Measurements from ENCODE around the gene MIEF2. TPM values are rescaled to one million over a fixed set of nuclear protein-coding genes. Genes with fewer than 3 reads are reported as not detected.

Gene MIEF2
- total RNA-seq, 1 experiment from 2014 or later = 17.5 TPM

DNA sequence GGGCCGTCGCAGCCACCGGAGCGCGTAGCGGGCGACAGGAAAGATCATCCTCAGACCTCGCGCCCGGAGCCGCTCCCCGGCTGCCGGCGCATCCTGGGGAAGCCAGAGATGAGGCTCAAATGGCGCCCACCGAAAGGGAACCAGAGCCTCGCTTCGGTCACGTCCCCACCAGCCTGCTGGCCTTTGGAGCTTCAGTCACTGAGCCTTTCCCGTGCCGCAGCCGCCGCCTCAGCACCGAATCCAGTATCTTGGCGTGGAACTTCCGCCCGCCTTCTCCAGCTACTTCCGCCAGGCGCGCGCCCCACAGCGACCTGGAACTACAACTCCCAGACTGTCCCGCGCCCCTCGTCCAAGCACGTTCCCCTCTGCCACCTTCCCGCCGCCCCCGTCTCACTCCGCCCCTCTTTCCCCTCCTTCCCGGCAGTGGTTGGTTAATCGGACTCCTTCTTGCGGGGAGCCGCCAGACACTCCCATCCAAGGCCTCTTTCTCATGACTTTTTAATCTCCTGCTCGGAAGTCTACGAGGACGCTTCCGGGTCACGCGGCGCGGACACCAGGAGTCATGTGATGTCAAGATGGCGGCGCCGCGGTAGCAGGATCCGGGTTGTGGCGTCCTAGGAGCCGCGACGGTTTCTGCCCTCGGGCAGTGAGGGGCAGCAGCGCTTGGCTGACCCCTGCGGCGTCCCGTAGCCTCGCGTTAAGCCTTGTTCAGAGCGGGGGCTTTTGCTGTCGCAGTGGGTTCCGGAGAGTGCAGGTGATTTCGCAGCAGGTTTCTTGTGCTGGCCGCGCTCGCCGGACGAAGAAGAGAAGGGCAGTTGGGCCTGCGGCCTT, 54.5 kb downstream of the MIEF2 start, which contains the start of the genes SMCR8 and TOP3A:
TSS of gene SMCR8 (plus strand) at position 563 of the 831 bp plus-strand sequence. CDS start 497 bp downstream, outside the sequence.
TSS of gene TOP3A (minus strand) at position 264 of the 831 bp plus-strand sequence. CDS start at position 48, 216 bp downstream.
- peak within 1 kb of the TSS; percentile 92 for H3K9ac ChIP-seq (ENCODE audit: low read length)
- peak within 1 kb of the TSS; percentile 90 for H2AFZ ChIP-seq (ENCODE audit: low read length)
- no peak for TF ChIP-seq EZH2 (IDR thresholded peaks at IDR 0.05; ENCODE audit: low read length, unreplicated experiment)
- TF ChIP-seq EZH2phosphoT487 (IDR thresholded peaks at IDR 0.05; ENCODE audit: borderline replicate concordance, low read length) = no peak
- TF ChIP-seq, protein P1, sequence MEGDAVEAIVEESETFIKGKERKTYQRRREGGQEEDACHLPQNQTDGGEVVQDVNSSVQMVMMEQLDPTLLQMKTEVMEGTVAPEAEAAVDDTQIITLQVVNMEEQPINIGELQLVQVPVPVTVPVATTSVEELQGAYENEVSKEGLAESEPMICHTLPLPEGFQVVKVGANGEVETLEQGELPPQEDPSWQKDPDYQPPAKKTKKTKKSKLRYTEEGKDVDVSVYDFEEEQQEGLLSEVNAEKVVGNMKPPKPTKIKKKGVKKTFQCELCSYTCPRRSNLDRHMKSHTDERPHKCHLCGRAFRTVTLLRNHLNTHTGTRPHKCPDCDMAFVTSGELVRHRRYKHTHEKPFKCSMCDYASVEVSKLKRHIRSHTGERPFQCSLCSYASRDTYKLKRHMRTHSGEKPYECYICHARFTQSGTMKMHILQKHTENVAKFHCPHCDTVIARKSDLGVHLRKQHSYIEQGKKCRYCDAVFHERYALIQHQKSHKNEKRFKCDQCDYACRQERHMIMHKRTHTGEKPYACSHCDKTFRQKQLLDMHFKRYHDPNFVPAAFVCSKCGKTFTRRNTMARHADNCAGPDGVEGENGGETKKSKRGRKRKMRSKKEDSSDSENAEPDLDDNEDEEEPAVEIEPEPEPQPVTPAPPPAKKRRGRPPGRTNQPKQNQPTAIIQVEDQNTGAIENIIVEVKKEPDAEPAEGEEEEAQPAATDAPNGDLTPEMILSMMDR (conservative IDR thresholded peaks at IDR 0.05; ENCODE audit: low read depth, low read length) = no peak
- peak within 1 kb of the TSS; percentile 81 for H3K27ac ChIP-seq (ENCODE audit: low read length)
- peaks cover 26% of the 10 kb centered on the region; the same call in 1 of the 2 replicates for H3K36me3 ChIP-seq (ENCODE audit: low read depth, low read length)
- ChIA-PET POLR2A (ENCODE audit: unreplicated experiment) (interaction anchor here (0.6 kb wide), 1 partner anchor 9 kb away, joined by 3 read pairs; no protein-coding TSS in a partner anchor), CTCF (interaction anchor here (0.5 kb wide), 1 partner anchor 501 kb away, joined by 5 read pairs; no protein-coding TSS in a partner anchor)
- H3F3A ChIP-seq (ENCODE audit: low read length, unreplicated experiment) = no peaks in the 10 kb centered on the region
- H3K9me3 ChIP-seq (ENCODE audit: low read length) = no peaks in the 10 kb centered on the region
- no TSS peak for BruUV-seq (replicated peaks)
- DNase-seq (peak; percentile 97), ATAC-seq (peak; percentile 87)
- no peaks in the 10 kb centered on the region for H3K9me2 ChIP-seq (replicated peaks; ENCODE audit: low read length)
- intact Hi-C loops (cut with micrococcal nuclease) = no loop called here
- peak within 1 kb of the TSS; percentile 97 for H3K4me3 ChIP-seq (ENCODE audit: low read length)
- H4K20me1 ChIP-seq (ENCODE audit: low read length) = peaks cover 11% of the 10 kb centered on the region; the same call in 1 of the 2 replicates
- peaks cover 60% of the 10 kb centered on the region for H3K4me1 ChIP-seq (ENCODE audit: insufficient read depth, low read length)
- no peaks in the 10 kb centered on the region for H3K27me3 ChIP-seq (ENCODE audit: low read length)
- H3K79me2 ChIP-seq (ENCODE audit: low read length) = peaks cover 92% of the 10 kb centered on the region
- H3K4me2 ChIP-seq (ENCODE audit: low read length) = peak within 1 kb of the TSS; percentile 96

DNA sequence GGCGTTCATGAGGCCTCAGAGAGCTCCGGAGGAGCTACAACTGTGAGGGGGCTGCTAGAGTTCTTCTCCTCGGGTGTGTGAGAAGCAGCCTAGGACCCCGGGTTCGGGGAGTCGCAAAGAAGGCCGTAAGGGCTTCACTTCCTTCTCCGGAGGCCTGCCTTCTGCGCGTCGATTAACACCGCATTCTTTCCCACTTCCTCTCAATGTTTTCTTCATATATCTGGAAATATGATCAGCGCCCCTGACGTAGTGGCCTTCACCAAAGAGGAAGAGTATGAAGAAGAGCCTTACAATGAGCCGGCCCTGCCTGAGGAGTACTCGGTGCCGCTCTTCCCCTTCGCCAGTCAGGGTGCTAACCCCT, 55.1 kb downstream of the MIEF2 start:
- H4K20me1 ChIP-seq (ENCODE audit: low read length) = peaks cover 11% of the 10 kb centered on the region; the same call in 1 of the 2 replicates
- peak overlapping the region; percentile 96 for H3K4me2 ChIP-seq (ENCODE audit: low read length)
- H3K4me3 ChIP-seq (ENCODE audit: low read length) = peak overlapping the region; percentile 97
- H3K27ac ChIP-seq (ENCODE audit: low read length) = peak overlapping the region; percentile 81
- BruUV-seq (replicated peaks) = TSS peak; percentile 58
- no peak for TF ChIP-seq EZH2 (IDR thresholded peaks at IDR 0.05; ENCODE audit: low read length, unreplicated experiment)
- POLR2A ChIA-PET (ENCODE audit: unreplicated experiment) = no interaction called here
- peaks cover 65% of the 10 kb centered on the region for H3K4me1 ChIP-seq (ENCODE audit: insufficient read depth, low read length)
- intact Hi-C loops (cut with micrococcal nuclease) = no loop called here
- CTCF ChIA-PET = no interaction called here
- H3K27me3 ChIP-seq (ENCODE audit: low read length) = no peaks in the 10 kb centered on the region
- H3F3A ChIP-seq (ENCODE audit: low read length, unreplicated experiment) = no peaks in the 10 kb centered on the region
- peak overlapping the region; percentile 90 for H2AFZ ChIP-seq (ENCODE audit: low read length)
- DNase-seq (no peak), ATAC-seq (no peak)
- H3K79me2 ChIP-seq (ENCODE audit: low read length) = peaks cover 92% of the 10 kb centered on the region
- H3K36me3 ChIP-seq (ENCODE audit: low read depth, low read length) = peaks cover 23% of the 10 kb centered on the region; the same call in 1 of the 2 replicates
- H3K9ac ChIP-seq (ENCODE audit: low read length) = peak overlapping the region; percentile 92
- H3K9me2 ChIP-seq (replicated peaks; ENCODE audit: low read length) = no peaks in the 10 kb centered on the region
- no peaks in the 10 kb centered on the region for H3K9me3 ChIP-seq (ENCODE audit: low read length)

DNA sequence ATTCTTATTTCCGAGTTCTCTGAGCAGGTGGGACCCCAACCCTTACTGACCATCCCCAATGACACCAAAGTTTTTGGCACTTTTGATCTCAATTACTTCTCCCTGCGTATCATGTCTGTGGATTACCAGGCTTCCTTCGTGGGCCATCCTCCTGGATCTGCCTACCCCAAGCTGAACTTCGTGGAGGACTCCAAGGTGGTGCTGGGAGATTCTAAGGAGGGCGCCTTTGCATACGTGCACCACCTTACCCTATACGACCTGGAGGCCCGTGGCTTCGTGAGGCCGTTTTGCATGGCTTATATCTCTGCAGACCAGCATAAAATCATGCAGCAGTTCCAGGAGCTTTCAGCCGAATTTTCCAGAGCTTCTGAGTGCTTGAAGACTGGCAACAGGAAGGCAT, 55.5 kb downstream of the MIEF2 start:
- TF ChIP-seq, protein P1 (conservative IDR thresholded peaks at IDR 0.05; ENCODE audit: low read depth, low read length) = no peak
- TF ChIP-seq EZH2 (IDR thresholded peaks at IDR 0.05; ENCODE audit: low read length, unreplicated experiment) = no peak
- TF ChIP-seq EZH2phosphoT487 (IDR thresholded peaks at IDR 0.05; ENCODE audit: borderline replicate concordance, low read length) = no peak
- Histone ChIP-seq H3K9me2 (replicated peaks; ENCODE audit: low read length) (no peaks in the 10 kb centered on the region), H3K4me3 (ENCODE audit: low read length) (peak overlapping the region; percentile 97), H3K36me3 (ENCODE audit: low read depth, low read length) (peaks cover 20% of the 10 kb centered on the region; the same call in 1 of the 2 replicates), H3F3A (ENCODE audit: low read length, unreplicated experiment) (no peaks in the 10 kb centered on the region), H4K20me1 (ENCODE audit: low read length) (peaks cover 11% of the 10 kb centered on the region; the same call in 1 of the 2 replicates), H3K9ac (ENCODE audit: low read length) (peak overlapping the region; percentile 92), H3K4me2 (ENCODE audit: low read length) (peak overlapping the region; percentile 96), H3K27ac (ENCODE audit: low read length) (no peak overlapping the region; the same call in 1 of the 2 replicates), H2AFZ (ENCODE audit: low read length) (0 out of 2 replicates have a peak overlapping the region, but pooled peaks have one; percentile 90), H3K9me3 (ENCODE audit: low read length) (no peaks in the 10 kb centered on the region), H3K4me1 (ENCODE audit: insufficient read depth, low read length) (peaks cover 65% of the 10 kb centered on the region), H3K79me2 (ENCODE audit: low read length) (peaks cover 92% of the 10 kb centered on the region), H3K27me3 (ENCODE audit: low read length) (no peaks in the 10 kb centered on the region)
- CTCF ChIA-PET = no interaction called here
- no peak for ATAC-seq
- BruUV-seq (replicated peaks) = no TSS peak
- intact Hi-C loops (cut with micrococcal nuclease) = no loop called here
- DNase-seq = no peak
- POLR2A ChIA-PET (ENCODE audit: unreplicated experiment) = no interaction called here

Other genes with a start within 250 kb of the MIEF2 start
- 34.7 and 40.5 TPM in 2 replicates for gene ATPAF2, start 221.5 kb upstream of the MIEF2 start, total RNA-seq (2014; rRNA removed)
- 7.3 and 9.7 TPM in 2 replicates for gene GID4, start 221.3 kb upstream of the MIEF2 start, total RNA-seq (2014; rRNA removed)
- gene DRG2, start 172.7 kb upstream of the MIEF2 start, total RNA-seq (2014; rRNA removed) = 84.1 and 102 TPM in 2 replicates
- 0.26 TPM in 1 of 2 replicates, not detected in the other for gene MYO15A, start 151.9 kb upstream of the MIEF2 start, total RNA-seq (2014; rRNA removed)
- gene ALKBH5, start 76.8 kb upstream of the MIEF2 start, total RNA-seq (2014; rRNA removed) = 207 and 227 TPM in 2 replicates
- gene LLGL1, start 35.0 kb upstream of the MIEF2 start, total RNA-seq (2014; rRNA removed) = 47.4 and 60.6 TPM in 2 replicates
- gene FLII, start 1.9 kb upstream of the MIEF2 start, total RNA-seq (2014; rRNA removed) = 537 and 742 TPM in 2 replicates
- 44.7 and 46.8 TPM in 2 replicates for gene TOP3A, start 54.3 kb downstream of the MIEF2 start, total RNA-seq (2014; rRNA removed)
- 20.4 and 22.7 TPM in 2 replicates for gene SMCR8, start 54.6 kb downstream of the MIEF2 start, total RNA-seq (2014; rRNA removed)
- gene SHMT1, start 102.9 kb downstream of the MIEF2 start, total RNA-seq (2014; rRNA removed) = 60.6 and 61.5 TPM in 2 replicates
- 1.1 and 1.3 TPM in 2 replicates for gene EVPLL, start 117.1 kb downstream of the MIEF2 start, total RNA-seq (2014; rRNA removed)
- not detected in 2 replicates for gene LGALS9C, start 216.1 kb downstream of the MIEF2 start, total RNA-seq (2014; rRNA removed)

Data from PC-3 (cell line).